ENCODE data around the gene MRPL43.
A peak's percentile ranks its signal among the peaks of the same experiment; 100 is the strongest.

- peak; percentile 73 for TF ChIP-seq CTCF (IDR thresholded peaks at IDR 0.05)
- TF ChIP-seq ZFX (IDR thresholded peaks at IDR 0.05; ENCODE audit: borderline replicate concordance): no peak
These were observed 6.8 kb upstream of the MRPL43 start for GRCh38 chr10:100993986-100994708.
